LNCaP clone FGC (cell line): ENCODE measurements around the gene CORO2B.

Experiments
- DNase-seq: peaks from one replicate; pipeline ENCODE4 v3.0.0-alpha.2; 2011; ENCODE audit warnings: low read depth
- H3K4me3 ChIP-seq: 2 replicates; pipeline ENCODE4 v1.5.1; 2011; ENCODE audit warnings: mild to moderate bottlenecking, low read depth, low read length, control low read depth
- TF ChIP-seq, protein P1 (sequence below): IDR thresholded peaks from 2 replicates; pipeline ENCODE4 v1.5.1; 2012; ENCODE audit warnings: mild to moderate bottlenecking; ENCODE audit not compliant: control insufficient read depth, insufficient read depth; ENCODE audit errors: extremely low read depth

CORO2B gene

DNA sequence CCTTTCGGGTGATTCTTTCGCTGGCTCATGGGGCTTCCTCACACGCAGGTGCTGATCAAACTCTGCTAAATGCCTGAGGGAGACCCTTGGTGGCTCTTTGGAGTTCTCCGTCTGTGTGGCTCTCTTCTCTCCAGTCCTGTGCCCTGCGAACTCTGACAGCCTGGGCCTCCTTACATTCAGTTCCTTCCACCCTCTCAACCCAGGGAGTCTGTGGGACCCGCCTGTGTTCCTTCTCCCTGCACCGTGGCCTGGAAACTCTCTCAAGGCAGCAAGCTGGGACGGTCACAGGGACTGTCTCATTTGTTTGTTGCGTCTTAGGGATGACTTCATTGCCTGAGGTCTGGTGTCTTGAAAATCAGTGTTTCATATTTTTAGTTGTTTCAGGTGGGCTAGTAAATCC lies 37.0 kb upstream of the CORO2B start:
- TF ChIP-seq, protein P1, sequence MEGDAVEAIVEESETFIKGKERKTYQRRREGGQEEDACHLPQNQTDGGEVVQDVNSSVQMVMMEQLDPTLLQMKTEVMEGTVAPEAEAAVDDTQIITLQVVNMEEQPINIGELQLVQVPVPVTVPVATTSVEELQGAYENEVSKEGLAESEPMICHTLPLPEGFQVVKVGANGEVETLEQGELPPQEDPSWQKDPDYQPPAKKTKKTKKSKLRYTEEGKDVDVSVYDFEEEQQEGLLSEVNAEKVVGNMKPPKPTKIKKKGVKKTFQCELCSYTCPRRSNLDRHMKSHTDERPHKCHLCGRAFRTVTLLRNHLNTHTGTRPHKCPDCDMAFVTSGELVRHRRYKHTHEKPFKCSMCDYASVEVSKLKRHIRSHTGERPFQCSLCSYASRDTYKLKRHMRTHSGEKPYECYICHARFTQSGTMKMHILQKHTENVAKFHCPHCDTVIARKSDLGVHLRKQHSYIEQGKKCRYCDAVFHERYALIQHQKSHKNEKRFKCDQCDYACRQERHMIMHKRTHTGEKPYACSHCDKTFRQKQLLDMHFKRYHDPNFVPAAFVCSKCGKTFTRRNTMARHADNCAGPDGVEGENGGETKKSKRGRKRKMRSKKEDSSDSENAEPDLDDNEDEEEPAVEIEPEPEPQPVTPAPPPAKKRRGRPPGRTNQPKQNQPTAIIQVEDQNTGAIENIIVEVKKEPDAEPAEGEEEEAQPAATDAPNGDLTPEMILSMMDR, result no peak
- H3K4me3 ChIP-seq, result no peak overlapping the region
- DNase-seq, result no peak

DNA sequence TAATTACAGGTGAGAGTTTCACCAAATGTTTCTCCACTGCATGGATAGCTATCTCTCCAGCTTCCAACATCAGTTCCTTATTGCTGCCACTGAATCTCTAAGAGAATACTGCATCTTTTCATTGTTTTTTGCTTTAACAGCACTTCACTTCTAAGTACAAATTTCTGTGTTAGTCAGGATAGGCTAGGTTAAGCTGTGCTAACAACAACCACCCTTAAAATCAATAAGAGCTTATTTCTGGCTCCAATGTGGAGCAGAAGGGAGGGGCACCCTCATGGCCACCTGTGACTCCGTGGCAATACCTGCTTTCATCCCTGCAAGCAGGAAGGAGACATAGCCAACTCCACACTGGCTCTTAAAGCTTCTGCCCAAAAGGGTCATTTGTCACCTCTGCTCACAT lies 36.4 kb upstream of the CORO2B start:
- TF ChIP-seq, protein P1, result no peak

DNA sequence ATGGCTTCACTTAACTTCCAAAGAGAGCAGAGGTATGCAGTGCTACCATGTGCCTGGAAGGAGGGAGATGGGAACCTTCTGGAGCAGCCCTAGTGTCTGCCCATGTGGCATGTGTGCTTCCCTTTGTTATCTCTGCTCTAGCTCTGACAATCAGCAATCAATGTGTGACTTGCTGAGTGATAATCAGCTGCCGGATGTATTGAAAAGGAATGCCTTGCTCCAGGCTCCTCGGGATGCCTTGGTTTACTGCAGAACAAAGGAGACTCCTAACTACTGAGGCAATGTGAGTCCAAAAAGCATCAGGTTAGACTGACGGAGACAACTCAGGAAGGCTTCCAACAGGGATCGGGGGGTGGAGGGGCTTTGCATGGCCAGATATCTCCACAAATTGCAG lies 36.0 kb upstream of the CORO2B start:
- H3K4me3 ChIP-seq, result no peak overlapping the region
- TF ChIP-seq, protein P1, result no peak
- no peak for DNase-seq

More for the DNA sequence above, 36.4 kb upstream of the CORO2B start:
- DNase-seq, result no peak
- H3K4me3 ChIP-seq, result no peak overlapping the region

DNA sequence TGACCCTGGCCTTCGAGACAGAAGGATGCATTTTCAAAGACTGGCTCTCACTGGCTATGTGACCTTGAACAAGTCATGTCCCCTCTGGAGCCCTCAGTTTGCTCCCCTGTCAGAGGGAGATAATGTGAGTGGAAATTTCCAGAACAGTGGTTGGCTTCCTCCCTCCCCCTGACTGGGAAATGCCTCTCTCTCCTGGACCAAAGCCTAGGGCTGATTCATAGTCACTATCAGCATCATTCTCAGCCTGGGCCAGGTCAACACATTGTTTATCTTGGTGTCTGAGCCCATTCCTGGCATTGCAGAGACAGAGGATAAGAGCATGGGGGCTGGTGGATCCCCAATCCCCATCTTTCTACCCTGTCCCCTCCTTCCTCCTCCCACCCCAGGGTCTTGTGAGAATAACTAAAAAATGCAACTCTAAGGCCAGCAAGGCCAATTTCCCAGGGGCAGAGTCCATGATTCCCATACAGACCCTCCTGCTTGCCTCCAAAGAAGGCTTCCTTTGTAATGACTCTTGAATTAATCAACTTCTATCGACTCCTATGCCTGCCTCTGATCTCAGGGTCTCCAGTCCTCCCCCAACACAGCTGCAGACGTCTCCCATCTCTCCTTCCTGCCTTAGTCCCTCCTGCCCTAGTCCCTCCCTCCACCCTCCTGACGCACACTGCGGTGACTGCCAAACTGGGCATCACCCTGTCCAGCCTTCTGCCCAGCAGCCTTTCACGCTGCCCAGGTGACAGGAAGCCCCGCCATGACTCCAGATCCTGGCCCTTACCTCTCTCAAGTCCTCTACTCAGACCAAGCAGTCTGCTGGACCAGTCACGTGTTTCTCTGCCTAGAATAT lies 35.4 kb upstream of the CORO2B start:
- DNase-seq, result no peak
- TF ChIP-seq, protein P1, result no peak
- H3K4me3 ChIP-seq, result no peak overlapping the region

DNA sequence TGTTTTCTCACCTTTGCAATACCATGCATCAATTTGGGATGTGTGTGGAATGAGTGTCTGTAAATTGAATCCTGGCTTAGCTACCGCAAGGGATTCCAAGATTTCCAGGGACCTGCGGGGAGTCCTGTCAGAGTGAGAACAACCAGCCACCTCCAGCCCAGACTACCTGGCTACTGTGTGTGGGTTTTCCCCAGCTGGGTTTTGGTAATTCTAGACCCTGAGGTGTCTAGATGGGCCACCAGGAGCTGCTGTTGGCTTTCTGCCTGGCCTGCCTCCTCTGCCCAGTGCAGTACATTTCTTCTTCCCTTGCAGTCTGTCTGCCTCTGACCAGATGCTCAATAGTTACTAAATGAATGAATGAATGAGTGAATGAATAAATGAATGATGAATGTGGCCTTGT lies 32.5 kb upstream of the CORO2B start:
- TF ChIP-seq, protein P1, result no peak
- no peak for DNase-seq
- no peak overlapping the region for H3K4me3 ChIP-seq

DNA sequence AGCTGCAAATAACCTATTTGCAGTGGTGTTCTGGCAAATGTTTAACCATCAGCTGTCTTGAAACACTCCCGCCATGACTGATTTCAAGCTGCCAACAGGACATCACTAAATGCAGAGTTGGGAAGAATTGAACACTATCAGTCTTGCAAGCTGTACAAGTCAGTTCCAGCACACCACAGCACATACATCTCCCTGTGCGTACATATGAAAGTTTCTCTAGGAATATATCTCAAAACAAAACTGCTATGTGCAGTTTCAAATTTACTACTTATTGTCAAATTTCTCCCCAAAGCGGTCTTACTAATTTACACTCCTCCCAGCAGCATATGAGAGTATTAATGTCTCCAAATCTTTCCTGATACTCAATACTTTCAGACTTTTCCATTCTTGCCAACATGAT lies 30.4 kb upstream of the CORO2B start:
- H3K4me3 ChIP-seq, result no peak overlapping the region
- TF ChIP-seq, protein P1, result no peak
- no peak for DNase-seq

DNA sequence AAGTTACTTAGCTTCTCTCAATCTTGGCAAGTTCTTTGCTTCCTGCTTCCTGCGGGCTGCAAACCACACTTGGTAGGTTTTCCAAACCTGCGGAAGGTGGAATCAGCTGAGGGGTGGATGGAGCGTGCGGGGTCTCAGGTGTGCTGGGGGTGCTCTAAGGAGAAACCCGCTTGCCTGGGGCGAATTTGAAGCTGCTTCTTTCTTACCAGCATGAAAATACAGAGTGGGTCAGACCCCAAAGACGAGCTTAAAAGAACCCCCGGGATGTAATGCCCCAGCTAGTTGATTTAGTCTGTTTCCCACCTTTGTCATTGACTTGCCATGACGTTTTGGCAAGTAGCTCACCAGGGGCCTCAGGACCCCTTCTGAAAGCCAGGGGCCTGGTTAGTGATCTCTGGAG lies 28.8 kb upstream of the CORO2B start:
- TF ChIP-seq, protein P1, result no peak
- DNase-seq, result no peak
- H3K4me3 ChIP-seq, result no peak overlapping the region
